Right lobe of liver (tissue), 4 donors: ENCODE data around the gene TPRX1.

ENCODE experiments used
- CTCF ChIP-seq, 4 donors: fragments of 200-600 bp in 3 of 4; fragments of 450-650 bp in 1 of 4; IDR thresholded peaks; one replicate each; pipeline versions ENCODE4 v1.5.1 to v1.8.0; 2016 to 2022; ENCODE audit warnings: antibody characterized with exemption in 4 of 4, mild to moderate bottlenecking in 2 of 4
- POLR2A ChIP-seq: fragments of 450-650 bp; IDR thresholded peaks from one replicate; pipeline ENCODE4 v1.6.1; 2017; ENCODE audit warnings: antibody characterized with exemption, mild to moderate bottlenecking
- donor health status: DM: no; HTN: no; CAD: no.
- donor health status: DM: no; HTN: no; CAD: no.
- donor health status: DM: no; HTN: yes; CAD: no.

DNA sequence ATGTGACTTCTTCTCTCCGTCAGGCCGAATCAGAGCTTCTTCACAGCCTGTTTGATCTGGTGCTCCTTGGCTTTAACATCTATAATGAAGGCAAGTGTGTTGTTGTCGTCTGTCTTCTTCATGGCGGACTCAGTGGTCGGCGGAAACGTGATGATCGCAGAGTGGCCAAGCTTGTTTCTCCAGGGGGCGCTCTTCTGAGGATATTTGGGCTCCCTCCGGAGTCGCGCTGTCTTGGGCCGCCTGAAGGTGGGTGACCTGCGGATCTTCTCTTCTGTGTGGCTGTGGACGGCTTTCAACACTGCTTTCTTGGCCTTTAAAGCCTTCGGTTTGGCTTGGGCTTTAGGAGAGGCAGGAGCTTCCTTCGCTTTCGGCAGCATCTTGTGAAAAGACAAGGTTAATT, 9.8 kb downstream of the TPRX1 start:
- no peak for TF ChIP-seq CTCF (IDR thresholded peaks at IDR 0.05)
- TF ChIP-seq POLR2A = no peak
